HG02642 (cell line): ENCODE measurements around the gene DLGAP1.
A peak's percentile ranks its signal among the peaks of the same experiment; 100 is the strongest.
"Not testable (repeated sequence)": the region's sequence is repeated elsewhere in the genome, so short reads cannot be mapped to it uniquely, and the experiment has no call there.

Experiments
- ATAC-seq: cut with Tn5 transposase; IDR thresholded peaks from one replicate; pipeline ENCODE4 v1.9.1; 2021; ENCODE audit warnings: mild to moderate bottlenecking; ENCODE audit not compliant: unreplicated experiment, poor library complexity

Gene DLGAP1

GRCh38 chr18:4106407-4107033, 348.6 kb downstream of the DLGAP1 start:
- ATAC-seq, result peak; percentile 73

- ATAC-seq, result no peak
Observed at GRCh38 chr18:4102901-4103300, 352.2 kb downstream of the DLGAP1 start.

GRCh38 chr18:4101009-4101408, 354.1 kb downstream of the DLGAP1 start:
- ATAC-seq, result no peak

DNA sequence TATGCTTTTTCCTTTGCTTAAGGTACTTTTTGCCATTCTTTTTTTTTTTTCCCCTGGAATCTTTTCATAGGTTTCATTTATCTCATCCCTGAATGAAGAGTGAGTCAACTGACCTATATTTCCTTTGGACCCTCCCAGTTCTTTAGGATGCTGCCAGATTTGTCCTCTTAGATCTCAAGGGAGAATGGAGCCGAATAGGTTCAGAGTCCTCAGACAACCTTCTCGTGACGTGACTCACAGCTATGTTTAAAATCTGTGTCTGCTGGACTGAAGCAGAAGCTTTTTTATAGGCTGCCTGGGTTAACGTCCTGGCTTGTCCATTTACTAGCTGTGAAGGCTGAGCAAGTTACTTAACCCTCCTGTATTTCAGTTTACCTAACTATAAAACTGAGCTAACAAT, 358.6 kb downstream of the DLGAP1 start:
- ATAC-seq, result no peak

DNA sequence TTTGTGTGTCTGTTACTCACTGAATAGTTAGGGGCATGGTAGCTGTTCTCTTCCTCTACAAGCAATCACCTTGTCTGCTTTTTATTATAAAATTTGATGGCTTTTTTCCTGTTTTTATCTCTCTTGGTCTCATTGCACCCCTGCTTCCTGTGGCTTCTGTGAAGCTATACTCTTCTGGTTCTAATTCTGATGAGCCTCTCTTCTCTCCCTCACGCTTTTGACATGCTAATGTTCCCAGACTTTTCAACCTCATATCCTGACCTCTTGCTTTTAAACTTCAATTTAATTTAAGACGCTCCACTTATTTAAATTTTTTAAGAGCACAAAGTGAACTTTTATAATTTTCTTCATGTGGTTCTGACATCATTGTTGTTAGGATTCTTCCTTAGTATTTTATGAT, 361.4 kb downstream of the DLGAP1 start:
- ATAC-seq, result no peak

DNA sequence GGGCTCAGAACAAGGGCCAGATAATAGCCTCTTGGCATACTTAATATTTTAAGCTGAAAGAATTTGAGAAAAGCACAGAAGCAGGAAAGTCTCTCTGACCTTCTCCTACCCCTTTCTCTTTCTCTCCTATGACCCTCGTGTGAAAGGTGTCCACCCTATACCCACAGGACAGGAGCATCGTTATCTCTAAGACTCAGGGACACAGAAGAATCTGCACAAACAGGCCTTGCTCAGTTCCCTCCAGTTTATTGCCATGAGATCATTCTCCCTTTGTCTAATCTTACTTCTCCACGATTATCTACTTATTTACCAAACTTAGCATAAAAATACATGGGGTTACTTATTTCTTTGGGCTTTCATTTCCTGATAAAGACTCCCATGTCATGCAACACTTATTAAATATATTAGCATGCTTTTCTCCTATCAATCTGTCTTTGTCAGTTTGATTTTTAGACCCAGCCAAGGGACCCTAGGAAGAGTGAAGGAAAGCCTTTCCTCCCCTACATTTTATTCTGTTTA, 370.7 kb downstream of the DLGAP1 start:
- no peak for ATAC-seq

DNA sequence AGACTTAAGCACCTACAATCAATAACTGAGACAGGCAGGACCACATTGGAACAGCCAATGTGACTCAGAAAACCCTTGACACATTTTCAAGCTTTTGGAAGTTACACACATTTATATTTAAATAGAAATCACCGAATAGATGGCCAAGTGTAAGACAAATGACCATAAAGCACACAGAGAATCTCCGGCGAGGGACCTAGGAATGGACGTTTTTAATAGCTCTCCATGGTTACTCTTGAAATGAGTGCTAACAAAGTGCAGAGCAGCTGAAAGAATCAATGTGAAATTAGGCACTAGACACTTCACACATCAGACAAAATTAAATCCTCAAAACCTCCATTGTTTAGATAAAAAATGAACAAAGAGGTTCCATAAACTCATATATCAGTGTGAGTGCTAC, 376.9 kb downstream of the DLGAP1 start:
- ATAC-seq, result no peak

DNA sequence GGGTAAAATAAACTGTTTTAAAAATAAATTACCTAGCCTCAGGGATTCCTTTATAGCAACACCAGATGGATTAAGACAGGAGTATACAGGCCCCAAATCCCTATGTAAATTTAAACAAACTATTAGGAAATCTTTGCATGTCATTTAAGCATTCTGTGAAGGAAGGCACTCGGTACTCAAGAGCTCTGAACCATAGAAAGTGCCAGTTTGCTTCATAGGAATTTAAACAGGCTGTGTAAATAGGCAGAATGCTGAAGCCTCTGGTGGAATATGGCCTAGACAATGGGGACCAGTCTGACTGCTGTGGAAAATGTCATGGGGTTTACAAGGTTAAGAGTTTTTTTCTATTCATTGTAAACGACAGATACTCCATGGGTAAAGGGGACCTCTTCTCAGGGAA, 377.4 kb downstream of the DLGAP1 start:
- no peak for ATAC-seq

GRCh38 chr18:4077204-4077603, 377.9 kb downstream of the DLGAP1 start:
- ATAC-seq, result no peak

DNA sequence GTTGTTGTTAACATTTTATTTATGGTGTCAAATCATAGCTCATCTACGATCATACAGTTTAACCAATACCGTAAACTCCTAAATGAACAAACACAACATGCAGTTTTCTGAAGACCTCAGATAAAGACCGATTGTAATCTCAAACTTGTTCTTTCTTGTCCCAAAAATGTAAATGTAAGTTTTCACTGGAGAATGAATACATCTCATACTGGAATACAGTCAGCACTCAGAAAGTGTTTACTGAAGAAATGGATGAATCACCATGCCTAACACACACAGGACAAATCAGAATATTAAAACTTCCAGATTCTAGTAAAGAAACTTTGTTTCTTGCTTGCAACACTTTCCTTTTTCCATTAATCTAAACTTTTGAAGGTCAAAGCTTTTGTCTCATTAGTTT, 380.5 kb downstream of the DLGAP1 start:
- no peak for ATAC-seq

- ATAC-seq, result no peak
Observed at GRCh38 chr18:4069183-4069582, 385.9 kb downstream of the DLGAP1 start.

- peak; percentile 84 for ATAC-seq
Observed at GRCh38 chr18:4068552-4069158, 386.5 kb downstream of the DLGAP1 start.

GRCh38 chr18:4063545-4063944, 391.6 kb downstream of the DLGAP1 start:
- no peak for ATAC-seq

DNA sequence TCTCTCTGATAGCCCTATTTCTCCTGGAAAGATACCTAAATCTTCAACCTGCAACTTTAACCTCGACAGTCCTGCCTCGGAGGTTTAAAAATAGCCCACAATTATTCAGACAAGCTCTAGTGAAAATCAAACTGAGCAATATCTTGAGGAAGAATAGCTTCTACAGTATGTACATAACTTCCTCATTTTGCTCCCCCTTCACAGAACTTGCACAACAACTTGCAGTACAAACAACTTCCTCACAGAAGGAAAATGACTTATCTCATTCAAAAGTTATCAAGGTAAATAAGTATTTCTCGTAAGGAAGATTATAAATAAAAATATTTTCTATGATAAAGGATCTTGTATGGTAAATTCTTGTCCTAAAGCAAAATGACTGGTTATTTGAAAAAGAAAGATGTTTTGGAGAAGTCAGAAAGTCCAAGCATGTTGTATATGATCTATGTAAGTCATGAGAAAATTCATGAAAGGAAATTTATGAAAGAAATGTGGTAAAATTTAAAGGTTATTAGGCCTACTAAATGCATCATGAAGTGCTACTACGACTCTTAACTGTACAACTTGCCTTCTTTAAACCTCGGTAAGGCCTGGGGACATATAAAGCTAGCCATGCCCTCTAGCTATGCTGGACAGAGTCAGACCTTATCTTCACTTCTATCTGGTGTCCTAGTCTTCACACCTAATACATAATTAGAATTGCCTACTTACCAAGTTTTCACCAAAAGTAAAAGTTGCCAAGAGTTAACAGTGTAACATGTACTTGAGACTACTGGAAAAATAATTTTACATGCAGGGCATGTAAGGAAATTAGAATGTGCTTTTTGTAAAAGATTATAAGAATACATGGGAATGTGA, 394.5 kb downstream of the DLGAP1 start:
- ATAC-seq, result no peak

DNA sequence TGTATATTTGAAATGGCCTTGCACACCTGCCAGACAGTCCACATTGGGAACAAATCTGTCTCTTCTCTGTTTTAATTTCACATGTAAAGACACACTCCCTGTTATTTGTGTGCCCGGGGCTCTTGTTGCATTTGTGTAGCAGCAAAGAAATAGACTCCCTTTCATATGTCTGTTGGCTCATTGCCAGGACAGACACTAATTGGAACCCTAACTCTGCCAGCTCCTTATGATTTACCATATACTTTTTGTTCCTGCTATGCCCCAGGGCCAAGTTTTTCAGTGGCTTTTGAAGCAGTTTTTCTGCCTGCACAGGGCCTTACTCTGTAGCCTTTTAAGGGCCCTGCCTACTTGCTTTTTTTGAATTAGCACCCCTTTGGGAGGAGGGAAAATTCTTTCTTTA, 396.9 kb downstream of the DLGAP1 start:
- no peak for ATAC-seq

DNA sequence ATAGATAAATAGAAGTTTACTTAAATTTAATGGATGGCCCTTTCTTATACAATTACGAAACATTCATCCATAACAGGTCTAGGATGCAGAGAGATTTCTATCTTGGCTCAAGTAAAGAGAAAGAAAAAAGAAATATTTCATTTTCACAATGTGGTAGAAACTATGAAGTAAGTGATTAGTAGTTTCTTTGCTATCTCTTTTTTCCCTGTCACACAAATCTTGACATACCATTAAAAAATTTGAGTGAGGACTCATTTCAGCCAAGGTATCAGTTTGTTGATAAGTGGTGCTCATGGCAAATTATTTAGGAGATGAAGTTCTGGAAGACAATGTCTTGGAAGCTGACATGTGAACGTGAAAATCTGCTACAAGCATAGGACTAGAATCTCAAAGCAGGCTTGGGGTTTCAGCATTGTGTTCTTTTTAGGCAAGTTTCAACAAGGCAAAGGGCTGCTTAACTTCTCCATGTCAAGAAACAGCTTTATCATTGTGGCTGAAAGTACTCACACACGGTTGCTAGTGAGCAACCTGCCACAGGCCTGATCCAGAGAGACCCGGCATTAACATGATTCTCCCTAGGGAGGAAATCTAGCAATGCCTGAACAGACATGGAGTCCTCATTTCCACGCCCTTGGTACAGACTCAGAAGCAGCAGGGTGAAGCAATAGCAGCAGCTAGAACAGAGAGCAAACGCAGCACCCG, 414.6 kb downstream of the DLGAP1 start:
- ATAC-seq, result no peak

- no peak for ATAC-seq
Observed at GRCh38 chr18:4035521-4035920, 419.6 kb downstream of the DLGAP1 start.

GRCh38 chr18:4034815-4035214, 420.3 kb downstream of the DLGAP1 start:
- ATAC-seq, result not testable (repeated sequence)

- ATAC-seq, result no peak
Observed at GRCh38 chr18:4026542-4026941, 428.6 kb downstream of the DLGAP1 start.

DNA sequence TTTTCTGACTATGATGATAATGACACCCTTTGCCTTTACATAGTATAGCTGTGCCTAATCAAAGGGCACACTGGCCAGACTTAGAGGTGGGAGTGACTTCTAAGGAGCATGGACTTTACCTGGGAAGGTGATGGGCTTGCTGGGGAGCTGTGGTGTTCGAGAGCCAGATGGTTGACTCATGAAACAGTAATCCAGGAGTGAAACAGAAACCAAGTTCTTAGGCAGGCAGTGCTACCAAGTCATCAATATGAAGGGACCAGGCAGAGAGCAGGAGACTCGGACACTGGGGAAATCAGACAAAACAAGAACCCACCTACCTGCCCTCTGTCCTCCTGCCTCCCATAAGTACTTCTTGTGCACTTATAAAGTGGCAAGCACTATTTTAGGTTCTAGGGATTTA, 430.4 kb downstream of the DLGAP1 start:
- no peak for ATAC-seq

- not testable (repeated sequence) for ATAC-seq
Observed at GRCh38 chr18:4022749-4023148, 432.4 kb downstream of the DLGAP1 start.
